IPS-NIHi7 (cell line): ENCODE results near the gene GTF2F2.
"Not testable (repeated sequence)": the region's sequence is repeated elsewhere in the genome, so short reads cannot be mapped to it uniquely, and the experiment has no call there.

Experiments
- DNase-seq: peaks from one replicate; pipeline ENCODE4 v3.0.0; 2012; ENCODE audit warnings: mixed read lengths; ENCODE audit errors: extremely low spot score

GTF2F2 gene

DNA sequence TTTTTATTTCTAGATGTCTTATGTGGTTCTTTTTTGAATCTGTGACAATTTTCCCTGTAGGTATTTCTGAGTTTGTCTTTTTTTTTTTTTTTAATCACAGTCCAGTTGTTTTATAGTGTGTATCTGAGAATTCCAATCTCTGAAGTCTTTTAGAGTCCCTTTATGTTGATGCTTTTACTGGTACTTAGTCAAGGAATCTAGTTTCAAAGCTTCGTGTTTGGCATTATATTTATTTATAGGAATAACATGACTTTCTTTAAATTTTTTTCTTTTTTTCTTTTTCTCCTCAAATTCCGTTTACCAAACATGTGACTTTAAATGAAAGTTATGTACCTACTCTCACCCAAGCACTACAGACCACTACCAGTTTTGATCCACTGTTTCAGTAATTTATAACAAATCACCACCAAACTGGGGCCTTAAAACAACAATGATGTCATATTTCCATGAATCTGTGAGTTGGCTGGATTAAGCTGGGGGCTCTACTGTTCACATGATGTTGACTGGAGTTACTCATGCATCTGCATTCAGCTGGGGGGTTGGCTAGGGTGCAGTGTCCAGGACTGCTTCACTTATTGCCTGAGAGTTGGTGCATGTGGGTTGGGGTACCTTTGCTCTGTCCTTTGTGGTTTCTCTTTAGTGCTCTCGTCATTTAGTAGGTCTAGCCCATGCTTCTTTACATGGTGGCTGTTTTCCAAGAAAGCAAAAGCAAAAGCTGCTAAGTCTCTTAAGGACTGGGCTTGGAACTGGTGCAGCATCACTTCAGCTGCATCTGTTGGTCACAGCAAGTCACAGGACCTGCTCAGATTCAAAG lies 58.2 kb downstream of the GTF2F2 start:
- no peak for DNase-seq

DNA sequence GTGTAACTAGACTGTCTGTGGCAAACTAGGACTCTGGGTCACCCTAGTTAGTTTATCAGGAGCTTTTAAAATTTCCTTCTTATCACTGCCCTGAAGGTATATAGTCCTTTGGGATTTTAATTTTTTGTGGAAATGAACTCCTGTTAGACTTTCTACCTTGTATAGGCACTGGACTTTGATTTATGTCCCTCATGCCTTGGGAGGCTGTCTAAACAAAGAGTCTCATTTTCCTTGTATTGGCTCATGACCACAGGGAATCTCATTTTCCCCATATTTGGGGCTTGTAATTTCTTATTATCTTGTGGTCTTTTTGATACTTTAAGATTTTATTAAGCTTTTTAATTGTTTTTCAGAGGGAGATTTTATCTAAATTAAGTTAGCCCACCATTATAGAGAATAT lies 59.1 kb downstream of the GTF2F2 start:
- DNase-seq, result no peak

DNA sequence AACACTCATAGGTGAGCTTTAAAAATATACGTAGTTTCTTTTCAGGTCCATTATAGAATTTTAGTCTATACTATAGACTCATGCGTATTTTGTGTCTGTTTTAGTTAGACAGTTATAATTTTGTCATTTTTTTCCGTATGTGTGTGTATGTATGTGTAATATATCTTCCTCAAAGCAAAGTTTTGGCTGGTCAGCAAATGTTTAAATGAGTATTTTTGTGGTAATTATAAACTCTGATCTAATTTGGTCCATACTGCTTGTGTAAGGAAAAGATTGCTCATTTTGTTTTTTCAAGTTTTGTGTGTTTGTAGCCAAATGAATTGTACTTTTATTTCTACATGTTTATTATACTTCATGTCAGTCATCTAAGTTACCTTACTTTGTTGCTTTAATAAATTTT lies 60.0 kb downstream of the GTF2F2 start:
- DNase-seq, result no peak

DNA sequence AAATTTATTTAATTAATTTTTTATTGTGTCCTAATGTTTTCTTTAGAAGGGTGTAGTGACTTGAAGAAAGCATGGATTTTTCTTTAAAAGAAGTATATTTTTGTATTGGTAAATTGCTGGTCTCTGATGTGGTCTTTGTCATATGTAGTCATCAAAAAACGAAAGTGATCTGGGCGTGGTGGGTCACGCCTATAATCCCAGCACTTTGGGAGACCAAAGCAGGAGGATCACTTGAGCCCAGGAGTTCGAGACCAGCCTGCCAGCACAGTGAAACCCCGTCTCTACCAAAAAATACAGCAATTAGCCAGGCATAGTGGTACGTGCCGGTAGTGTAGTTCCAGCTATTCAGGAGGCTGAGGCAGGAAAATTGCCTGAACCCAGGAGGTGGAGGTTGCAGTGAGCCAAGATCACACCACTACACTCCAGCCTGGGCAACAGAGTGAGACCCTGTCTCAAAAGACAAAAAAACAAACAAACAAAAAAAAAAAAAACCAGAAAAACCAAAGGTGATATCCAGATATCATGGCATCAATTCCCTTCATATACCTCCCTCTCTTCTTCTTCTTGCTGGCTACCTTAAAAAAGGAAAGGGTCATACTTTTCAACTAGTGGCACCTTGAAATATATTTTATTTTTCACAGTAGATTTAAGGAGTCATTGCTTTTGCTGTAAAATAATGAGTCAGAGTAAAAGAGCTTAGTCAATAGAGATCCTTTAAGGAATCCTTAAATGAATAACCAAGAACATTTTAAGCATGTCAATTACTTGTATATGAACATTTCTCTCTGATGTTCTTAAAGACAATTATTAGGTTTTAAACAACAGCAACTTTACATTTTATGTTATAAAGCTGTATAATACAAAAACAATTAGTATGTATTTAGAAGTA lies 60.6 kb downstream of the GTF2F2 start:
- no peak for DNase-seq

DNA sequence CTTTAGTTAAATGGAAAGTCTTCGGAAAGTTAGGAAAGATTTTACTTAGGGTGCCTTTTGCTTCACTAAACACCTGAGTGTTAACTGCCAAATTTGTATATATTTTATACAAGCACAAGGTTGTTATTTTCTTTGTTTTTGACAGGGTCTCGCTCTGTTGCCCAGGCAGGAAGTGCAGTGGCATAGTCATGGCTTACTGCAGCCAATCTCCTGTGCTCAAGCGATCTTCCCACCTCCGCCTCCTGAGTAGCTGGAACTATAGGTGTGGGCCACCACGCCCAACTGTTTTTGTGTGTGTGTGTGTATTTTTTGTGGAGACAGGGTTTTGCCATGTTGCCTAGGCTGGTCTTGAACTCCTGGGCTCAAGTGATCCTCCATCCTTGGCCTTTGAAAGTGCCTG lies 64.4 kb downstream of the GTF2F2 start:
- no peak for DNase-seq

DNA sequence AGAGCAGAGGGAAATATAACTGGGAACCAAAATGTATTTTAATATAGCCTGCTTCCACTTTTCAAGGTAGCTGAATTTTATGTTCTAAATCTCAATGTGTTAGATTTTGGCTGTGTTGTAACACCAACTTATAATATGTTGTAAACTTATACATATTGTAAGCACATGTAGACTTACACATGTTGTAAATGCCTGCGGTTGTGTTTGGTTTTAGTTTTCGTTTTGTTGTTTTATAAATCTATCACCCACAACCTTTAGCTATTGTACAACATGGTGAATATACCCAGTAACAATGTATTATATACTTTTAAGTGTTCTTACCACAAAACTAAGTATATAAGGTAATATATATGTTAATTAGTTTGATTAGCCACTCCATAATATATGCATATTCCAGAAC lies 65.0 kb downstream of the GTF2F2 start:
- DNase-seq, result no peak

DNA sequence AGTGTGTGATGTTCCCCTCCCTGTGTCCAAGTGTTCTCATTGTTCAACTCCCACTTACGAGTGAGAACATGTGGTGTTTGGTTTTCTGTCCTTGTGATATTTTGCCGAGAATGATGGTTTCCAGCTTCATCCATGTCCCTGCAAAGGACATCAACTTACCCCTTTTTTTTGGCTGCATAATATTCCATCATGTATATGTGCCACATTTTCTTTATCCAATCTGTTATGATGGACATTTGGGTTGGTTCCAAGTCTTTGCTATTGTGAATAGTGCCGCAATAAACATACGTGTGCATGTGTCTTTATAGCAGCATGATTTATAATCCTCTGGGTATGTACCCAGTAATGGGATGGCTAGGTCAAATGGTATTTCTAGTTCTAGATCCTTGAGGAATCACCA lies 68.8 kb downstream of the GTF2F2 start:
- not testable (repeated sequence) for DNase-seq

DNA sequence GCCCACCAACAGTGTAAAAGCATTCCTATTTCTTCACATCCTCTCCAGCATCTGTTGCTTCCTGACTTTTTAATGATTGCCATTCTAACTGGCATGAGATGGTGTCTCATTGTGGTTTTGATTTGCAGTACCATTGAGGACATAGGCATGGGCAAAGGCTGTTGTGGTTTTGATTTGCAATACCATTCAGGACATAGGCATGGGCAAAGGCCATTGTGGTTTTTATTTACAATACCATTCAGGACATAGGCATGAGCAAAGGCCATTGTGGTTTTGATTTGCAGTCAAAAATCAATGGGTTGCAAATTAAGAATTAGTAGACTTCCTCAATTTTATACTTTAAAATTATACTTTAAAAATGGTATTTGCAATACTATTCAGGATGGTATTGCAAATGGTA lies 69.2 kb downstream of the GTF2F2 start:
- DNase-seq, result not testable (repeated sequence)

DNA sequence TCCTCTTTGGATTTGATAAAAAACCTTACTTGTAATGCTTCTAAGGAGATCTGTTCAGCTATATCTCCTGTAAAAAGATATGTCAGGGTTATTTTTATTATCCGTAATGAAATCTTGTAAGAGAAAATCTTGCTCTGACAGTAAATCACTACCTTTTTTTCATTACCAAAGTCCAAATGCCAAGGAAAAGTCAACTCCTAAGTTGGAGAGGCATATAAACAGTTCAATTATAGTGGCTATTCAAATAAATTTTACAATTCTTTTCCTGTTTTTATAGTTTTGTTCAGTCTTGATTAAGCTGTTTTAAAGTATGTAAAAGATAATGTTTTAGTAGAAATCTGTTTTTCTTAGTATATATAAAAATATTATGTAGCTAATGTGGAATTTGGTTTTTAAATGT lies 71.6 kb downstream of the GTF2F2 start:
- no peak for DNase-seq

DNA sequence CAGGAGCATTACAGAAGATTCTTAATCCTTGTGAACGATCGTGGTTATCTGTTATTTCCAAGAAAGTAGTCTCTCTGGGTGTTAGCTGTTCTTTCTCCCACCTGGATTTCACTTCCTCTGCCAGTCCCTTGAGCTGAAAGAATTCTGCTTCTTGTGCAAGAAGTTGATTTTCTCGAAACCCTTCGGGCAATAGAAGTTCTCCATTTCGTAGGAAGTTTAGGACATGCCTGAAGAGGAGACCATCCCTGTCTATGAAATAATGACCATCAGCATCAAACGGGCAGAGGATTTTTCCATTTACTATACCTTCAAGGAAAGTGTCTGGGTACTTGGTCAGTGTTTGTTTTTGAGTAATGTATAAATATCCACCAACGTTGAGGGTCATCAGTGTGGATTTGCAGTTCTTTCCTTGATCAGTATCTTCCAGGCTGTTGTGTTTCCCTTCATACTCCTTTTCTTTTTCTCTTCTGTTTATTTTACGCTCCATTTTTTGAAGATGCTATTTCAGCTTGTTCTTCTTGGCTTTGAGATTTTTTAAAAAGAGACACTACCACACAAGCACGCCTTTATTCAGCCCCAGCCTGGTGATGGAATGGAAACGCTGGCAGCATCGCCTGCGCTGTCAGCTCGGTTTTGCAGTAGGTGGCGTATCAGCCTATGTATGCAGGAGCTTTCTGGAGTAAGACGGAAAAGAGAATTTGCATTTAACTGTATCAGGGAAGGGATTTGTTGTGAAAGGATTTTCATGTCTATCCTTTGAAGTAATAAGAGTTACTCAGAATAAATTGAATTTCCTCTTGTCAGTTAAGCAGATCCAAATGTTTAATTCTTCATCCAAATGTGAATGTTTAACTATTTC lies 74.0 kb downstream of the GTF2F2 start:
- DNase-seq, result peak; percentile 32

DNA sequence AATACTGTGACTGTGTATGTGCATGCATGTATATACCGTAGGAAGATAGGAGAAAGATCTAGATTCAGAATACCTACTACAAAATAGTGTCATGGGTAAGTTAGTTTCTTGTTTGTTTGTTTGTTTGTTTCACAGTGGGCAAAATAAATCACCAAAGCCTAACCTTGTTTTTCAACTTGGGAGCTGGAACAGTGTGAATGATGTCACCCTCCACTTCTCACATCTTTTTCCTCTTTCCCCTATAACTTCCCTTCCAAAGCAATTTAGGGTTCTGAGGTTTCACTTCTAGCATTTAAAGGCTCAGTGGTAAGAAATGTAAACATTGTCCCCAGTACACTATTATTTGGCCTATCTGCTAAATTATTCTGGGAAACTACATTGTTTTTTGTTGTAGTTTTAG lies 75.1 kb downstream of the GTF2F2 start:
- DNase-seq, result no peak

DNA sequence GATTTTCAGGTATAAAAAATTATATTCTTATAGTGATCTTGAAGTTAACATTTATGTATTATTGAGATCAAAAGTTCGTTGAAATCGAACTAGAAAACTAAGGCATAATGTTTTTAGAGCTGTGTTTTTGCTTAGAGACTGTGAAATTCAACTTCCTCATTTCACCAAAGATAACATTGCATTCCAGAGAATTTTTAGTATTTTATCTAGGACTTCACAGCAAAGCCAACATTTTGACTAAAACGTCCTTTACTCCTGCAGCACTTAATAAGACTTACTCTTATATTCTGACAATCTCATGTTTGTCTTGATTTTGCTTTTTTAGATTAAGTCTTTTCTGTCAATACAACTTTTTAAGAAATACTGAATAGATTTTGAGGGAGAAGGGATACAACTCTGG lies 75.8 kb downstream of the GTF2F2 start:
- DNase-seq, result no peak

DNA sequence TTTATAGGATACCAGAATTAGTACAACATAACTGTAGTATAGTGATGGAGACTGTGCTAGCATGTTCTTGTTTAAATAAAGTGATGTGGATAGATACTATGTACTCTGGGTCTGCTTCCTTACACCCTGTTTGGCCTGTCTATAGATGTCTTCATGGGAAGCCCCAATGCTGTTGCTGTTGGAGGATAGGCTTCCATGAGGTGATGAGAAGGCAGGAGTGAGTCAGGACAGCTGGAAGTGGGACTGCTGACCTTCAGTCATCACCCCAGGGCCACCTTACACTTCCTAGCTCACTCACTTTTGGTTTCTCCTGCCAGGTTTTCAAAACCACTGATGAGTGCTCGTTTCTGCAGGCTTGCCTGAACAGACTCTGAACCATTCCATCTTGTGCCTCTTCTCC lies 76.3 kb downstream of the GTF2F2 start:
- DNase-seq, result no peak

DNA sequence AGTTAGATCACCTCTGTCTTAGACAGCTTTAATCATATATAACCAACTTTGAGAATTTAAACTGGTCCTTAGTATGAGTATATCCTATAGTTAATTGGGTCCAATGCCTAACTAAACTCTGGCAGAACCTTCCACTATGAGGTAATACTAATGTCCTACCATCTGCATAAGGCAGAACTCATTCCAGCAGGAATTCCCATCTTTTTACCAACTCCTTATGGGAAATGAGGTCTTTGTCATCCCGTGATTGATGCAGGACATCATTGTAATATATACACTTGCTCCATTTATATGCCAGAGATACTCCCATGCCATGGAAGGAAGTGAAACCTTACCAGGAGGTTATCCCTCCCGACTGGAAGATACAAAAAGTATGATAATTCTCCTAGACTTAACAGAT lies 77.7 kb downstream of the GTF2F2 start:
- no peak for DNase-seq

DNA sequence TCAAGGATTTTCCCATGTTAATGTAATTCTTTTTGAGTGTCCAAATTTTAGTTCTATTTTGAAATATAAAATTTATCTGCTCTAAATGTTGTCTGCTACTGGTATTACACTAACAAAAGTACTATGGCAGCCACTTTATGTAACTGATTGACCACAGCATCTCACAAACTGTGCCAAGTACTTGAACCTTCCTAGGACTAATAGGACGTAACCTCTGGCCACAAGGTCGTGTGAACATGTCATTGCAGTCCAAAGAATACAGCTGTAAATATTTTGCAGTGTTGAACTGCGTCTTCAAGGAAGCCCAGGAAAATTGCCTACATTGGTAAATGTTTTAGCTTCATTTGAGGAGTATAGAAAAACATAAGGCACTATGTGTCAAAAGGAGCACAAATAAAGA lies 78.6 kb downstream of the GTF2F2 start:
- no peak for DNase-seq

DNA sequence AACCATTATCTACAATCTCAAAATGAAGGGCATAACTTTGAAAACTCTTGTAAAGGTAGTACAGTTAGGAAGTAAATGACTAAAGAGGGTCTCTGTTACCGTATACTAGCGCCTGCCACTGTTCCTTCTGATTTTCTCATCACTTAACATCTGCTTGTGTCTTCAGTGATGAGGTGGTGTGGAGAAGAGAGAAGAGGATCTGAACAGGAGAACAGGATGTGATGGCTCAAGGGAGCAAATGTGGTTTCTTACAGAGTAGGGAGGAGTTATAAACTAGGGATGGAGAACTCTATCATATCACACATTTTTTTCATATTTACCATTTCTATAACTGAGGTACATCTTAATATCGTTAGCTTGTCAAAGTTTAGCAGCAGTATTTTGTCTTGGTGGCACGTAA lies 79.4 kb downstream of the GTF2F2 start:
- DNase-seq, result no peak

DNA sequence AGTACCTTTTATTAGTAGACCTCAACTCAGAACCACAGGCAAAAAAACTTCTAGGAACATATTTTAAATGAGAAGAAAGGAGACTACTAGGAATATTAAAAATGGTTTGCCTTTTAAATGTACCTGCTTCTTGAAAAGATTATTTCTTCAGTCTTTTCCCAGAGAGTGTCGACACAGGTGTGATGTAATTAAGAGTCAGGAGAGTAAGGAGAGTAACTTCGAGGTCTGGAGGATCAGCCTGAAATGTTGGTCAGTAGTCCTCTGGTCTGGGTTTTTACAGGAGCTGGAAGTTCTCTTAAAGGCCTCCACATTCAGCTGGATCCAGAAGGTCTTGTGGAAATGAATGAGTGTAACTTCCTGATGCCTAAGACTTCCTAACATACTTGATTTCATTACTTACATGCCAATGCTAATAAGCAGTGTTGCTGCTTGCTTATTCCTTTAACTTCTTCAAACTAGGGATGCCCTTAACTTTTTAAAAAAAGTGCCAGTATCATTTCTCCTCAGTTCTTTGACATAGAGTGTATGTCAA lies 80.5 kb downstream of the GTF2F2 start, which contains the start of gene KCTD4:
Gene KCTD4, minus strand, starts transcription at position 345 of the 532 bp plus-strand sequence. CDS start 6,478 bp downstream, outside the sequence.
- DNase-seq, result no peak

DNA sequence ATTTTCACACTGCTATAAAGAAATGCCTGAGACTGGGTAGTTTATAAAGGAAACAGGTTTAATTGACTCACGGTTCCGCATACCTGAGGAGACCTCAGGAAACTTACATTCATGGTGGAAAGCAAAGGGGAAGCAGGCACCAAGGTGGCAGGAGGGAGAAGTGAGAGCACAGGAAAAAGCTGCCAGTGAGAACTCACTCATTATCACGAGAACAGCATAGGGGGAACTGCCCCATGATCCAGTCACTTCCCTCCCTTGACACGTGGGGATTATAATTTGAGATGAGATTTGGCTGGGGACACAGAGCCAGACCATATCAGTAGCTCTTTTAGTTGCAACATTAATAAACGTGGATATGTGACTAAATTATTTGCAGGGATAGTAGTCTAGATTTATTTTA lies 84.8 kb downstream of the GTF2F2 start:
- no peak for DNase-seq

DNA sequence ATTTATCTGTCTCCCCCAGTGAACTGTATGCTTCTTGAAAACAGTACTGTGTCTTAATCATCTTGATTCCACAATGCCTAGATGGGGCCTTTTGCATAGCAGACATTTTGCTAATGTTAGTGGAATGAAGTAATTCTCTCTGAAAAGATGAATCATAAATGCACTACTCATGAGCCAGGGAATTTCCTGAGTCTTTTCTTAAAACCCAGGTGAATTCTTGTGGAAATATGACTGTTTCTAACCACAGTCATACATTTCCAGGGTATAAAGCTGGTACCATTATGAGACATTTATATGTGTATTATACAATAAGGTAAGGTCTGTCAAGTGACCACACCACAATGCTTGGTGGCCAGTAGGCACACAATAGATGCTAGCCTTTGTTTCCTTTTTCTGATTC lies 86.0 kb downstream of the GTF2F2 start:
- no peak for DNase-seq

DNA sequence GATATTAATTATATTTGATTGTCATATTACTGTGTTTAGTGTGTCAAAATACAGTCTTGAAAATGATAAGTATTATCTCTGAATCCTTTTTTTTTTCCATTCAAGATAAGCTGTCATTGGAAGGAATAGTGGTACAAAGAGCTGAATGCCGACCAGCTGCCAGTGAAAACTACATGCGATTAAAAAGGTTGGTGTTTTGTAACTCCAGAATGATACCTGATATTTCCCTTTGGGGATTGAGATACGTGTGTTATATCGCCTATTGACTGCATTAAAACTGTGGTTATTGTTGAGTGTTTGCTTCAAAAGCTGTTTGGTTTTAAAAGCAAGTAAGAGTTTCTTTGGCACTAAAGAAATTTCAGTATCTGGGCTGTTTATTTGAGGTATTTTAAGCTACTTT lies 87.0 kb downstream of the GTF2F2 start:
- no peak for DNase-seq

DNA sequence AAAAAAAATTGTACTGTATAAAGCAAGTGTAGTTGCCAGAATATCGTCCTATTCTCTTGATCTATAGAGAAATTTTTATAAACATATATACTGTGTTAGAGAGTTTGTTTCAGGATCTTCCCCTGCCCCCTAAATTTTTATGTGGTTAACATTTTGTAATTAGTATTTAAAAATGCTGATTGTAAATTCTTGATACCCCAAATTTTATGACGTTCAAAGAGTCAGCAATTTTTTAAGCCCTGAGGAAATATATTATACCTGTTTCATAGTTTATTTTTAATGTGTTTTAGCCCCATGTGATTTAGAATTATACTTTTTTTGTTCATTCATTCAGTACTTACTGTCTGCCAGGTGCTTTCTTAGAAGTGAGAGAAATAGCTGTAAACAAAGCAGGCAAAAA lies 87.8 kb downstream of the GTF2F2 start:
- no peak for DNase-seq

DNA sequence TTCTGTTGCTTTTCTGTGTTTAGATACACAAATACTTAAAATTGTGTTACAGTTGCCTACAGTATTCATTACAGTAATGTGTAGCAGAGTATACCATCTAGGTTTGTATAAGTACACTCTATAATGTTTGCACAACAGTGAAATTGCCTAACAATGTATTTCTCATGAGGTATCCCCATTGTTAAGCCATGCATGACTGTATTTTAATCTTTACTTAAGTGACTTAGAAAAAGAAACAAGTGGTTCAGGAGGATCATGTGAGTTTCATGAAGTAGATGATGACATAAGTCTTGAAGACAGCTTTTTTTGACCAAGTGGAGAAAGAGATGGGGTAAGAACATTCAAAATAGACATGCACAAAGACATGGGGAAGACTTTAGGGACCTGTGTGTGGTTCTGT lies 88.9 kb downstream of the GTF2F2 start:
- DNase-seq, result no peak
